Smooth muscle cell (in vitro differentiated cells): ENCODE data around the gene SPIRE1. TPM values are rescaled to one million over a fixed set of nuclear protein-coding genes. Genes with fewer than 3 reads are reported as not detected.

Experiments
- DNase-seq: peaks from one replicate; lab custom pipeline; 2025; ENCODE audit not compliant: unreplicated experiment; lab: John Stamatoyannopoulos, UW
- H2AFZ ChIP-seq: fragments of 200-600 bp; sonication (generic); 2 replicates; pipeline ENCODE4 v1.6.0; 2016; ENCODE audit warnings: antibody characterized with exemption, low read depth, mild to moderate bottlenecking
- H3F3A ChIP-seq: fragments of 200-600 bp; sonication (generic); 2 replicates; pipeline ENCODE4 v1.6.0; 2017; ENCODE audit warnings: antibody characterized with exemption, low read depth
- H3K27ac ChIP-seq: fragments of 200-600 bp; sonication (generic); 2 replicates; pipeline ENCODE4 v1.5.1; 2016; ENCODE audit warnings: low read depth, mild to moderate bottlenecking
- H3K27me3 ChIP-seq: fragments of 200-600 bp; sonication (generic); 2 replicates; pipeline ENCODE4 v1.6.1; 2016; ENCODE audit warnings: low read depth, mild to moderate bottlenecking
- H3K36me3 ChIP-seq: fragments of 200-600 bp; sonication (generic); 2 replicates; pipeline ENCODE4 v1.5.1; 2016; ENCODE audit warnings: low read depth
- H3K4me1 ChIP-seq: fragments of 200-600 bp; sonication (generic); 2 replicates; pipeline ENCODE4 v1.5.1; 2016; ENCODE audit warnings: low read depth
- H3K4me2 ChIP-seq: fragments of 200-600 bp; sonication (generic); 2 replicates; pipeline ENCODE4 v1.6.0; 2016; ENCODE audit warnings: mild to moderate bottlenecking
- H3K4me3 ChIP-seq: fragments of 200-600 bp; sonication (generic); 2 replicates; pipeline ENCODE4 v1.5.1; 2016; ENCODE audit warnings: mild to moderate bottlenecking
- H3K79me2 ChIP-seq: fragments of 200-600 bp; sonication (generic); 2 replicates; pipeline ENCODE4 v1.6.0; 2016; ENCODE audit warnings: low read depth, mild to moderate bottlenecking
- H3K9ac ChIP-seq: fragments of 200-600 bp; sonication (generic); 2 replicates; pipeline ENCODE4 v1.6.0; 2016; ENCODE audit warnings: low read depth
- H3K9me3 ChIP-seq: fragments of 200-600 bp; sonication (generic); replicated peaks from 2 replicates; pipeline ENCODE4 v1.5.1; 2016; ENCODE audit warnings: low read depth
- H4K20me1 ChIP-seq: fragments of 200-600 bp; sonication (generic); 2 replicates; pipeline ENCODE4 v1.6.0; 2016; ENCODE audit warnings: low read depth
- CTCF ChIP-seq: fragments of 200-600 bp; sonication (generic); IDR thresholded peaks from 2 replicates; pipeline ENCODE4 v1.5.1; 2017; ENCODE audit warnings: borderline replicate concordance, mild to moderate bottlenecking, antibody characterized with exemption; ENCODE audit not compliant: insufficient read depth, poor library complexity, severe bottlenecking
- WGBS: methylation state at CpG from one replicate; pipeline ENCODE4 v1.1.7; 2016; ENCODE audit warnings: low lambda C conversion rate; 5-methylcytosine and 5-hydroxymethylcytosine counted together
- polyA plus RNA-seq: library from polyadenylated mRNA; unstranded; fragments of >200 nt; fragmentation: Nextera tagmentation; extraction: Ambion mirVana; gene quantifications from 2 replicates; pipeline ENCODE4 v1.2.1, GENCODE V29; 2016
- total RNA-seq: library from RNA; depleted of rRNA; stranded (reverse); fragments of >200 nt; gene quantifications from 2 replicates; pipeline ENCODE4 v1.2.3, GENCODE V29; 2014

SPIRE1 gene
- total and polyA plus RNA-seq, 2 experiments from 2014 or later, result 12.6 to 18.1 TPM

- no peak for DNase-seq
- Histone ChIP-seq H3F3A (no peaks in the 10 kb centered on the region), H3K9me3 (no peaks in the 10 kb centered on the region), H3K4me3 (no peak overlapping the region), H3K27ac (no peak overlapping the region), H2AFZ (no peak overlapping the region), H3K4me1 (no peaks in the 10 kb centered on the region), H3K27me3 (no peaks in the 10 kb centered on the region), H3K36me3 (peaks cover 10% of the 10 kb centered on the region), H3K9ac (no peak overlapping the region), H4K20me1 (no peaks in the 10 kb centered on the region), H3K79me2 (peaks cover 3% of the 10 kb centered on the region), H3K4me2 (no peak overlapping the region)
- TF ChIP-seq CTCF, result no peak
- WGBS, result 92% methylated on average over 3 of the region's 3 CpGs
Measured at GRCh38 chr18:12497839-12498238, 160.1 kb downstream of the SPIRE1 start.

- Histone ChIP-seq H3K36me3 (peaks cover 13% of the 10 kb centered on the region), H3K4me1 (no peaks in the 10 kb centered on the region), H3F3A (no peaks in the 10 kb centered on the region), H4K20me1 (no peaks in the 10 kb centered on the region), H3K4me3 (no peak overlapping the region), H3K9ac (no peak overlapping the region), H2AFZ (no peak overlapping the region), H3K79me2 (no peaks in the 10 kb centered on the region), H3K27ac (no peak overlapping the region), H3K9me3 (no peaks in the 10 kb centered on the region), H3K27me3 (no peaks in the 10 kb centered on the region), H3K4me2 (no peak overlapping the region)
- no peak for TF ChIP-seq CTCF
- no peak for DNase-seq
- WGBS, result 63% methylated on average over 2 of the region's 2 CpGs
Measured at GRCh38 chr18:12497296-12497695, 160.6 kb downstream of the SPIRE1 start.

GRCh38 chr18:12492907-12493306, 165.0 kb downstream of the SPIRE1 start:
- no peak for TF ChIP-seq CTCF

More at GRCh38 chr18:12492907-12493306, 165.0 kb downstream of the SPIRE1 start:
- H3K27ac ChIP-seq, result no peak overlapping the region
- no peak overlapping the region for H2AFZ ChIP-seq
- peaks cover 15% of the 10 kb centered on the region for H4K20me1 ChIP-seq
- H3K9me3 ChIP-seq, result no peaks in the 10 kb centered on the region
- no peaks in the 10 kb centered on the region for H3K4me1 ChIP-seq
- peaks cover 13% of the 10 kb centered on the region for H3K36me3 ChIP-seq
- H3F3A ChIP-seq, result no peaks in the 10 kb centered on the region
- no peak overlapping the region for H3K4me3 ChIP-seq
- WGBS, result 79% methylated on average over 5 of the region's 5 CpGs
- no peaks in the 10 kb centered on the region for H3K27me3 ChIP-seq
- DNase-seq, result no peak
- peaks cover 3% of the 10 kb centered on the region for H3K79me2 ChIP-seq
- H3K4me2 ChIP-seq, result no peak overlapping the region
- H3K9ac ChIP-seq, result no peak overlapping the region
